GM23338 (cell line): ENCODE data around the gene AIFM2.

ENCODE experiments used
- CREB1 ChIP-seq: fragments of 250-450 bp; sonication (Bioruptor Pico); IDR thresholded peaks from 2 replicates; pipeline ENCODE4 v1.5.0; 2020; ENCODE audit warnings: low read depth, mild to moderate bottlenecking, moderate library complexity
- EZH2 ChIP-seq: fragments of 200-600 bp; sonication (generic); IDR thresholded peaks from one replicate; pipeline ENCODE4 v1.8.0; 2017; ENCODE audit warnings: antibody characterized with exemption, mild to moderate bottlenecking, low read depth; ENCODE audit not compliant: unreplicated experiment
- EZH2phosphoT487 ChIP-seq: fragments of 200-600 bp; sonication (generic); IDR thresholded peaks from one replicate; pipeline ENCODE4 v1.8.1; 2018; ENCODE audit warnings: antibody characterized with exemption; ENCODE audit not compliant: unreplicated experiment
- POLR2AphosphoS5 ChIP-seq: IDR thresholded peaks from 2 replicates; pipeline ENCODE4 v1.6.1; 2016; ENCODE audit warnings: antibody characterized with exemption, low read depth
- TF ChIP-seq, protein P1 (sequence below), 2 experiments: fragments of 200-600 bp in 1 of 2; sonication (generic) in 1 of 2; conservative IDR thresholded peaks; 2 replicates each; pipeline versions ENCODE4 v1.5.1 to v1.6.1; 2016 to 2017; ENCODE audit warnings: antibody characterized with exemption in 2 of 2, low read depth in 2 of 2, mild to moderate bottlenecking in 2 of 2, moderate library complexity in 1 of 2
- TF ChIP-seq, protein P2 (sequence below): IDR thresholded peaks from 2 replicates; pipeline ENCODE4 v1.6.1; 2016; ENCODE audit warnings: antibody characterized with exemption
- TF ChIP-seq, protein P3 (sequence below): IDR thresholded peaks from one replicate; pipeline ENCODE4 v1.6.1; 2018; ENCODE audit warnings: antibody characterized with exemption; ENCODE audit not compliant: unreplicated experiment

DNA sequence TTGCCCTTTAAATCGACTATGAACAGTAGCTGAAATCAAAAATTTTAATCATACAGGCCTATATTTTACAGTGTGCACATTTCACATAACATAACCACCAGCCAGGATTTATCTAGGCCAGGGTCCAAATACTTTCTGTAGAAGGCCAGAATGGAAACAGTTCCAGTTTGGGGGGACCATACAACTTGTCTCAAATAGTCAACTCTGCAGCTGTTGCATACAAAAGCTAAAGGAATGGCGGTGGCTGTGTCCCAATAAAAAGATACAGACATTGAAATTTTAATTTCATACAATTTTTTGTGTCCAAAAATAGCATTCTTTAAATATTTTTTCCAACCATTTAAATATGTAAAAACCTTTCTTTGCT, 14.6 kb upstream of the AIFM2 start:
- no peak for TF ChIP-seq POLR2AphosphoS5
- no peak for TF ChIP-seq EZH2
- TF ChIP-seq, protein P1, sequence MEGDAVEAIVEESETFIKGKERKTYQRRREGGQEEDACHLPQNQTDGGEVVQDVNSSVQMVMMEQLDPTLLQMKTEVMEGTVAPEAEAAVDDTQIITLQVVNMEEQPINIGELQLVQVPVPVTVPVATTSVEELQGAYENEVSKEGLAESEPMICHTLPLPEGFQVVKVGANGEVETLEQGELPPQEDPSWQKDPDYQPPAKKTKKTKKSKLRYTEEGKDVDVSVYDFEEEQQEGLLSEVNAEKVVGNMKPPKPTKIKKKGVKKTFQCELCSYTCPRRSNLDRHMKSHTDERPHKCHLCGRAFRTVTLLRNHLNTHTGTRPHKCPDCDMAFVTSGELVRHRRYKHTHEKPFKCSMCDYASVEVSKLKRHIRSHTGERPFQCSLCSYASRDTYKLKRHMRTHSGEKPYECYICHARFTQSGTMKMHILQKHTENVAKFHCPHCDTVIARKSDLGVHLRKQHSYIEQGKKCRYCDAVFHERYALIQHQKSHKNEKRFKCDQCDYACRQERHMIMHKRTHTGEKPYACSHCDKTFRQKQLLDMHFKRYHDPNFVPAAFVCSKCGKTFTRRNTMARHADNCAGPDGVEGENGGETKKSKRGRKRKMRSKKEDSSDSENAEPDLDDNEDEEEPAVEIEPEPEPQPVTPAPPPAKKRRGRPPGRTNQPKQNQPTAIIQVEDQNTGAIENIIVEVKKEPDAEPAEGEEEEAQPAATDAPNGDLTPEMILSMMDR (conservative IDR thresholded peaks at IDR 0.05; ENCODE audit: low read depth in 2 of 2) = no peak
- TF ChIP-seq, protein P2, sequence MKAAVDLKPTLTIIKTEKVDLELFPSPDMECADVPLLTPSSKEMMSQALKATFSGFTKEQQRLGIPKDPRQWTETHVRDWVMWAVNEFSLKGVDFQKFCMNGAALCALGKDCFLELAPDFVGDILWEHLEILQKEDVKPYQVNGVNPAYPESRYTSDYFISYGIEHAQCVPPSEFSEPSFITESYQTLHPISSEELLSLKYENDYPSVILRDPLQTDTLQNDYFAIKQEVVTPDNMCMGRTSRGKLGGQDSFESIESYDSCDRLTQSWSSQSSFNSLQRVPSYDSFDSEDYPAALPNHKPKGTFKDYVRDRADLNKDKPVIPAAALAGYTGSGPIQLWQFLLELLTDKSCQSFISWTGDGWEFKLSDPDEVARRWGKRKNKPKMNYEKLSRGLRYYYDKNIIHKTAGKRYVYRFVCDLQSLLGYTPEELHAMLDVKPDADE = no peak
- TF ChIP-seq, protein P3, sequence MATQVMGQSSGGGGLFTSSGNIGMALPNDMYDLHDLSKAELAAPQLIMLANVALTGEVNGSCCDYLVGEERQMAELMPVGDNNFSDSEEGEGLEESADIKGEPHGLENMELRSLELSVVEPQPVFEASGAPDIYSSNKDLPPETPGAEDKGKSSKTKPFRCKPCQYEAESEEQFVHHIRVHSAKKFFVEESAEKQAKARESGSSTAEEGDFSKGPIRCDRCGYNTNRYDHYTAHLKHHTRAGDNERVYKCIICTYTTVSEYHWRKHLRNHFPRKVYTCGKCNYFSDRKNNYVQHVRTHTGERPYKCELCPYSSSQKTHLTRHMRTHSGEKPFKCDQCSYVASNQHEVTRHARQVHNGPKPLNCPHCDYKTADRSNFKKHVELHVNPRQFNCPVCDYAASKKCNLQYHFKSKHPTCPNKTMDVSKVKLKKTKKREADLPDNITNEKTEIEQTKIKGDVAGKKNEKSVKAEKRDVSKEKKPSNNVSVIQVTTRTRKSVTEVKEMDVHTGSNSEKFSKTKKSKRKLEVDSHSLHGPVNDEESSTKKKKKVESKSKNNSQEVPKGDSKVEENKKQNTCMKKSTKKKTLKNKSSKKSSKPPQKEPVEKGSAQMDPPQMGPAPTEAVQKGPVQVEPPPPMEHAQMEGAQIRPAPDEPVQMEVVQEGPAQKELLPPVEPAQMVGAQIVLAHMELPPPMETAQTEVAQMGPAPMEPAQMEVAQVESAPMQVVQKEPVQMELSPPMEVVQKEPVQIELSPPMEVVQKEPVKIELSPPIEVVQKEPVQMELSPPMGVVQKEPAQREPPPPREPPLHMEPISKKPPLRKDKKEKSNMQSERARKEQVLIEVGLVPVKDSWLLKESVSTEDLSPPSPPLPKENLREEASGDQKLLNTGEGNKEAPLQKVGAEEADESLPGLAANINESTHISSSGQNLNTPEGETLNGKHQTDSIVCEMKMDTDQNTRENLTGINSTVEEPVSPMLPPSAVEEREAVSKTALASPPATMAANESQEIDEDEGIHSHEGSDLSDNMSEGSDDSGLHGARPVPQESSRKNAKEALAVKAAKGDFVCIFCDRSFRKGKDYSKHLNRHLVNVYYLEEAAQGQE = no peak
- TF ChIP-seq EZH2phosphoT487 = no peak
- no peak for TF ChIP-seq CREB1
